Stimulated activated CD4-positive, alpha-beta T cell treated with anti-CD3 and anti-CD28 coated beads, Interleukin-4, amount 100 ng/mL, for 4 hours (primary cell): ENCODE results near the gene DARS1.

Experiments used
- DNase-seq, 2 experiments: peaks; one replicate each; pipeline ENCODE4 v3.0.0-alpha.2; 2020

The DARS1 gene

DNA sequence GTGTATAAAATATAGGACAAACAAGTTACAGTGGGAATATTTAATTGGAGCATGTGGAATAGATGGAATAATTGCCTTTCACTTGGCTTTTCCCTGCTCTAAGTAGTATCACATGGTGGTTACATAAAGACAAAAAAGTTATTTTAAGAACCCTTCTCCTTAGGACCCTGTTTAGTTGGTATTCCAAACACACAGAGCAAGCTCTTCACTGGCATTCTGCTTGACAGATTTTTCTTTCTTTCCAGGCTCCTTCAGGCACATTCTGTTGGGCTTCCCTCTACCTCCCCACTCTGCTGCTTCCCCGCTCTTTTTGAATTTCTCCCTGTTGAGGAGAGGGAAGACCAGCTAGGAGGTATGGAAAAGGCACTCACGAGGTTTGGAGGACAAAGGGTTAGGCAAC, 29.0 kb upstream of the DARS1 start:
- no peak for DNase-seq

DNA sequence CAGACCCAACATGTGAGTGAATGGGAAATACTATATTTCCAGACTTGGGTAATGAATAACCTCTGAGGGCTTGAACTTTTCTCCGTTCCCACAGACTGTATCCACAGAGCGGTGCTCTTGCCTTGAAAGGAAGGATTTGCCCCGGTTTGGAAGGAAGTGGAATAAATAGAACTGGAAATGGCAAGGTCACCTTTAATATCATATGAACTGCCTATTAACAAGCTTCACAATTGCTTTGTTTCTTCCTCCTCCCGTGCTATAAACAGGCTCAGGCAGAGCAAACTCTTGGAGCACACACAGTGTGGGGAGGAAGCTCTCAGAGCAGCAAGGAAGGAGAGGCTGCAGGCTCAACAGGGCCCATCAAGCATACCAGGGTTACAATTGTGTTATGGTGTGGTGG, 28.5 kb upstream of the DARS1 start:
- no peak for DNase-seq

DNA sequence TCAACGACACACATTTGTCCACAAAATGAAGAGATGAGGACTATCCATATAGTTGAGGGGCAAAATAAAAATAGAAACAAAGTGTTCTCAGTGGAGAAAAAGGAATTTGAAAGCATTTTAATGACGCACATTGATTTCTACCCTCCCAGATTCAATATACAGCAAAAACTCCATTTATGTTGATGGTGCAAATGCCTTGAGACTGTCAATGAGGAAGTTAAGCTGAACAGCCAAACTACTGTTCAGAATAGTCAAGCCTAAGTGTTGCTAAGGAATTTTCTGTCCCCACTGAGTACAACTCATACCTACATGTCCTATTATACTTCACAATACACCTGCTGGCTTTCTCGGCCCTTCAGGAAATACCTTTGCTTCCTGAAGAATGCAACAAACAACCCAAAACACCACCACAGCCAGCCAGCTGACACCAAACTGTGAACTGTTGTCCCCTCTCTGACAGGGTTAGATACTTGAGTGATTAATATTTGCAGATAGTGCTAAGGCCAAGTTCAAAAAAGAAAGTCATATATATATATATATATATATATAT, 27.8 kb upstream of the DARS1 start:
- no peak for DNase-seq

DNA sequence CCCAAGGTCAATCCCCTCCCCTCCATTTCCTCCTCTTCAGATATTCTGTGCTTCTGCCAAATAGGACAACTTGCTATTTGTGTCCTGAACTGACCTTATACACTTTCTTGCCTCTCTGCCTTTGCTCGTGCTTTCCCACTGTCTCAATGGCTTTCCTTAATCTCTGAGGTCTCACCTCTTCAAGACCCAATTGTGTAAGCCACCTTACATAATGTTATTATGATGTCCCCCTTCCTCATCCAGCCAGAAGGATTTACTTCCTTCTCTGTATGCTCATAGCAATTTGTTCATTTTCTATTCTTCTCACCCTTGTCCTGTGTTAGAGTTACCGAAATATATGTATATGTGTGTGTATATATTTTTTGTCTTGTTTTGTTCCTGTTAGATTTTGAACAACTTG, 26.9 kb upstream of the DARS1 start:
- no peak for DNase-seq

DNA sequence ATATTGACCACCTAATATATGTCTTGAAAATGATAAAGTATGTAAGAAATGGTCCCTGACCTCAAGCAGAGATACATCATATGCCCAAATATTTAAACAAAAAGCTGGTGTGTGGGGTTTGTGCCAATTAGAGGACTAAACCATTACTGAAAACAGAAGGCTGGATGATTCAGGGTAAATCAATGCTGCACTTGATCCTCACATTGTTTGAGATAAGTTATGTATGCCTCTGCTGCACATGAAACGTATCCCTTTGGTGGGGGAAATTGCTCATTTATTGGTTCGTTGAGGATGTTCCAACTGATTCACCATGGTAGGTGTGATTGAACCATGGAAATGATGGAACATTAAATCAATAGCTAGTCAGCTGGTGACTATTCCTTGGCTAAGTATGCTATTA, 24.7 kb upstream of the DARS1 start:
- DNase-seq = no peak

DNA sequence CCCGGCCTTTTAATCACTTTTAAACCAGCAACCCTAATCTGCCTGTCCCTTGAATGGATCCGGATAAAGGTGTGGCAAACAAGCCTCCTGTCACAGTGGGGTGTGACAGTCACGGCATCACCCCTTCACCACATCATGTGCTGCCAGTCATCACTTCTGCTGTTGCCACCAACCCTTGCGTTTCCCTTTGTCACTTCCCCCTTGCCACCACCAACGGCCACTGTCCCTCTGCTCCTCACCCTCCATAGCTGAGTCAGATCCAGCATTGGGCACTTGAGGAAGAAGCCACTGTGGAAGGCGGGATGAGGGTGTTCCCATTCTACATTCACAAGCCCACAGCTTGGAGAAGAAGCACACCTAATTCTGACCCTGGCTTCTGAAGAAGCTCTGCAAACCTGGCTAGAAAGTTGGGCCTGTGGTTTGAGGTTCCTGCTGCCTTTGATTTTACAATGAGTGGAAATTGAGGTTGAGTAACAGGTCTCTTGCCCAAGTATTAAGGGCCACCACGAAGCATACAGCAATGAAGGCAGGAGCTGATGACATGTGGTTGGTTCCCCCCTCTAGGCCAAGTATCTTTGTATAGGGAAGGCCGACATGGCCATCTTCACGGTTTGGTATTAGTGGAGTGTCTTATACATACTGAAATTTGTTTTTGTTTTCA, 22.9 kb upstream of the DARS1 start:
- peak in 1 of 2 experiments; percentile 49 for DNase-seq

DNA sequence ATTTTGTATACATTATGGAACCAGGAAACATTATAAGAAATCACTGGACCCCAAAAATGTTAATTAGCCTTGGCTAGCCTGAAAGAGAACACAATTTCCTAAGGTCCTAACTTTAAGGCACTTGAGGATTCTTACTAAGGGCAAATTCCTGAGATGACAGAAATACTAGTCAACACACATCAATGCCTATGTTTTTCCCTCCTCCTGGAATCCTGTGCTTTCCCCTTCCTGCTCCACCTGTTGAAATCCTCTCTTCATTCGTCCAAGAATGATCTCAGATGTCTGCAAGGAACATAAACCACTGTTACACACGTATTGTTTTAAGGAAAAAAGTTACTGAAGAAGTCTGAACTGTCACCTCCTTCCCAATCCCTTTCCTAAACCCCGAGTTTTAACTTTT, 21.2 kb upstream of the DARS1 start:
- DNase-seq = no peak

DNA sequence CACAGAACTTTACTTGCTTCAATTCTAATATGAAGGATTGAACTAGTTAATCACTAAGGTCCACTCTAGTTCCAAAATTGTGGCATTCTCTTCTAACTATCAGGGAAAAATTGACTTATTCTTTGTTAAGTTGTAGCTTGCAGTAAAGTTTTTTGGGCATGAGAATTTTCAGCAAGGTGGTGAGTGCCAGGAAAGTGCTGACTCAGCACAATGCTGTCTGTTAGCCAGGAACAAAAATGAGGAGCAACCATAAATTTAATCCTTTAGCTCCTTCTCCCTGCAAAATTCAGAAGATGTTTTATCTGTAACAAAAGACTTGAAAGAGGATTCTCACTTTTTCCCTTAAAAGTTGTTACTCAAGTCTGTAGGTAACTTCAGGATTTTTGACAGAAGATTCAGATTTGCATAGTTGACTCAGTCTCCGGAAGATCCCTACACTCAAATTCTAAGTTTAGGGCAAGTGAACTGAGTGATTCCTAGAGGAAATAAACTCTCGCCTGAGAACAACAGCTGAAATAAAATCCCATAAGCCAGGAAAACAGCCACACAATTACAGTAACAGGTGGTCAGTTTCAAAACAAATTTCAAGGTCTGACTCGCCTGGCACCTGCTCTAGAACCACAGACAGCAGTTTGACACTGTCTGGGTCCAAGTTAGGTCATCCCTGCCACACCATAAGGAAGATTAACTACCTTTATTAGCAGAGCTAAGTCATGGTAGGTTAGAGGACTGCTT, 20.2 kb upstream of the DARS1 start:
- no peak for DNase-seq

DNA sequence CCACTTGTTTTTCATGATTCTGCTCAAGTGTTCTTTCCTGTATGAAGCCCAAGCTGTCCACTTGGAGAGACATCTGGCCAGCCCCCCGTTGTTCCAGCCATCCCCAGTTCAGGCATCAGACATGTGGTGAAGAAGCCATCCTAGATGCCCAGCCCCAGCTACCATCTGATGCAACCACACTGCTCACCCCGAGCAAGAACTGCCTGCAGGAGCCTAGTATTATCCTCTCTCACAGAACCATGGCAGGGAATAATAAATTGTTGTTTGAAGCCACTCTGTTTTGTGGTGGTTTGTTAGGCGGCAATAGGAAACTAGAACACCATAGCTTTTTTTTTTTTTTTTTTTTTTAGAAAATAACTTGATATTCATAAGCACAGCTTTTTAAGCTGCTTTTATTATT, 19.5 kb upstream of the DARS1 start:
- DNase-seq = no peak

DNA sequence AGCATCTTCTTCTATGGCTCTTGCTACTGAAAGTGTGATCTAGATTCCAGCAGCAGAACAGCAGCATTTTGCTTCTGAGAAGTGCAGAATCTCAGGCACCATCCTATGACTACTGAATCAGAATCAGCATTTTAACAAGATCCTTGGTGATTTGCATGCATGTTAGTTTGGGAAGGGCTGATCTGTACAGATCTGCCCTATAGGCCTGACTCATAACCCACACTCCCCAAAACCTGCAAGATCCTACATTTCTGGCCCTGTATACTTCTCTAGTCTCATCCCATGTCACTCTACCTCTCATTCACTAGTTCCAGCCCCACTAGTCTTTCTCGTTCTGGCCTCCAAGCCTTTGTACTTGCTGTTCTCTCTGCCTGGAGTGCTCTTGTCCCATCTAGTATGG, 15.7 kb upstream of the DARS1 start:
- no peak for DNase-seq

DNA sequence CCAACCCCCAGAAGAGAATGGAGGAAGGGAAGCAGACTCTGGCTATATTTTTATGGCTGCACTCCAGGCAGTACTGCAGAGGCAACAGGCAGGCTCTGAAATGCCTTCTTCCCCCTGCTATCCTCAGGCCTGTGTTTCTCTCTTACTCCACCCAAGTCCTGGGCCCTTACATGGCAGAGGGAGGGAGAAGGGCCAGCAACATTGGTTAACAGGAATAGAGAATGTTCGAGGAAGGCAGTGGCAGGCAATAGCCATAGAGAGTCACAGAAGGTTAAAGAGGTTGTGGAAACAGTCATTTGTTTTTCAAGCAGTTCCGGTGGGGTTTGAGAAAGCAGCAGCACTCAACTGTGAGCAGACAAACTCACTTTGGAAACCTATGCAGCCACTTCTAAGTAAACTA, 15.1 kb upstream of the DARS1 start:
- no peak for DNase-seq

DNA sequence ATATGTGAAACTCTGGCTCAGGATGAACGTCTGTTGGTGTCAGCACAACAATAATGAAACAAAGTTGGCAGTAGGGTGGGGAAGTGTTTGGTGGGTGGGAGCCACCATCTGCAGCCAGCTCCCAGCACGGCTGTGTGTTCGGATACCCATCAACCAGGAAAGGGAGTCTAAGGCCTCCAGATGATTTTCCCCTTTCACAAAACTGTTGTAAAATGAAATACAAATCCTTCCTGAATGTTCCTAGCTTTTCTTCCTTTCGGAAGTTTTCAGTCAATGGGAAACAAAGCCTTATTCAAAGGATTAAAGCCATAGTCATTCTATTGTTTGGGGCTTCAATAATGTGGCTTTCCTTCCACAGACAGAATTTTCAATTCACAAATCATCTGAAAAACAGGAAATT, 14.5 kb upstream of the DARS1 start:
- no peak for DNase-seq

DNA sequence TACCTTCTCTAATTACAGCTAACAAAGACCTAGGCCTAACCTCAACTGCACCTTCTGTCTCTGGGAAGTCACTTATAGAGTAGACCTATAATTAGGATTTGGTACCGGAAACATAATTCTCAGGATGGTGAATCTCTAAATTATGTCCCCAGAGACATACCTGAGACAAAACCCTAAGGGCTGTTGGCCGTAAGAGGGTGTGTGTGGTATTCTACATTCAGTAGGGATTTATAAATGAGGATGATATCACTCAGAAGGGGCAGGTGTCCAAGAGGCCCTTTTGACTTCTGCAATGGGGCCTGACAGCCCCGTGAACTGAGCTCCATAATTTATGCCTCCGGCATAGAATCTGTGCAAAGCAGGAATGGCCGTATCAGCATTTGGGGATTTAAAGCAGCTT, 13.5 kb upstream of the DARS1 start:
- no peak for DNase-seq

DNA sequence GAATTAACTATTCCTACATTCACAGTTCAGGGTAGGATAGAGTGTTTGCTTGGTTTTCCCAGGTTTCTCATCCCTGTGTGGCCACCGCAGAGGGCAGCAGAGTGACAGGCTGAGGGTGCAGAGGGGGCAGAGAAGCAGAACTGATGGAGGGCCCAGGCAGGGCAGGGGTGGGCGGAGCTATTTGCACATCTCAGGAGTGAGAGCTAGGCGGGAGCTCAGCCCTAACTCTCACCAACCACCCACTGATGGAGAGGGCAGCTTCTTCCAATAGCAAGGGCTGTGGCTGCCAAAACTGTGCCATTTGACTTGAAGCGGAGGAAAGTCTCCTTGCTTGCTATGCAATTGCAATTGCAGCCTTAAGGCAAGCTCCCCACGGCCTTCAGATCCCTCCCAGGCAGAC, 12.0 kb upstream of the DARS1 start:
- DNase-seq = no peak

DNA sequence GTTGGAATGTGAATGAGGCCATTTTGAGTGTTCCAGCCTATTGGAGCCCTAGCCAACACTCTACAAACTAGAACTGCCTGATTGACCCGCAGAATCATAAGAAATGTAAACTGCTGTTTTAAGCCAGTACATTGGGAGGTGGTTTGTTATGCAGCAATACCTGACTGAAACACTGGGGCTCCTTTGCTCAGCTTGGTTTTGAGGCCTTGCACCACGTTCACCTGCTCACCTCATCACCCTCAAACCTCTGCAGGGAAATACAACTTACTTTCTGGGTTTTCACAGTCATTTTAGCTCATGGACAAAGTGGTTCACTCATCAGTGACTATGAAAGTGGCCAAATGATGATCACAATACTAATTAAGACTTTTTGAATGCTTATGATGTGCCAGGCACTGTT, 10.9 kb upstream of the DARS1 start:
- no peak for DNase-seq

DNA sequence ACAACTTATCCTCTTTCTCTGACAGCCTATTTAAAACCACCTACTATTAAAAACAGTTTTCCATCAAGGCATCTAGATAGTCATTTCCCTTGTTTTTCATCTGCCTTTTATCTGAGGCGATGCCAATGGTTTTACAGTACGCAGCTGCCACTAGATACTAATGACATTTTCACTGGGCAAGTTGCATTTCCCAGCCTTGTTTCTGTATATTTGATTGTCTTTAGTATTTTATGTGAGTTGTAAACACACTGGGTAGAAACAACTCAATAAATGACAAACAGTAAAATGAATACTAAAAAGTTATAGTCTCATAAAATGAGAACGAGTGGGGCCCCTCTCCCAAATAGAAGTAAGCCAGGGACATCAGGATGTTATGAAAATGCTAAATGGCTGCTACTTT, 8.9 kb upstream of the DARS1 start:
- DNase-seq = no peak

DNA sequence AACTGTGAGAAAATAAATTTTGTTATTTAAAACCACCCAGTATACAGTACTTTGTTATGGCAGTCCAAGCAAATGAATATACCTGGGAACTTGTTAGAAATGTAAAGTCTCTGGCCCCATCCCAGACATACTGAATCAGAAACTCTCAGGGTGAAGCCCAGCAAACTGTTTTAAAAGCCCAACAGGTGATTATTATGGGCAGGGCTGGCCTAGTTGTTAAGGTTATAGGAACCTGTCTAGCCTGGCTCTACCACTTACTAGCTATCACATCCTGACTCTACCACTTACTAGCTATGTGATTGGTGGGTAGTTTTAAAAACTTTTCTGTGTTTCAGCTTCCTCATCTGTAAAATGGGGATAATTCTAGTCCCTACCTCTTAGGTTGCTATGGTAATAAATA, 8.0 kb upstream of the DARS1 start:
- no peak for DNase-seq

DNA sequence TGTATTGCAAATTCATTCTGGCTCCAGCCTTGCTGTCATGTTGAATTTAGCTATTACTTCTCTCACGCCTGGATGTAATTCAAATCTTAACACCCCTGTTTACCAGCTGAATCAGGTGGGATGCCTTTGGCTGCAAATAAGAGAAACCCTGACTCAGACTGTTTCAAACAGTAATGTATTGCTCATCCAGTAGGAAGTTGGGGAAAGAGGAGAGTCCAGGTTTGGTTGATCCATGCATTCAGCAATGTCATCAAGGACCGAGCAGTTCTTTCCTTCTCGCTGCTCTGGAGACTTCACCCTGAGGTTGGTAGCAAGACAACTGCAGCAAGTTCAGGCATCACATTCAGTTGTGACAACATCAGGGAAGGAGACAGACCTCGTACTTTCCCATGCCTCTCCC, 6.4 kb upstream of the DARS1 start:
- DNase-seq = no peak

DNA sequence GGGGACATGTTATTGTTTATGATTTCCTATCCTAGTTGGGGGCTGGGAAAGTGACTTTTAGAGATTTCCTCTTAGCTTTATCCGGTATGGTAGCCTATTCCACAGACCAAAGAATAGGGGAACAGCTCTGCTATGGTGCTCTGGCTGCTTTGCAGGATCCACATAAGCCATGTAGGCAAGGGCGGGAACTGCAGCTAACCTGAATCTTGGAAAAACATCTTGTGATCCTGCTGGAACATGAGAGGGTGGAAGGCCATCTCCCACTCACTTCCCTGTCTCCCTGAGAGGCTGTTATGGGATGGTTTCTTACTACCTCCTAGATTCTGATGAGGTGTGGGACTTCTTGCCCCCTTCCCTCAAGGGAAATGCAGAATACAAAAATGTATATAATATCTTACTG, 2.0 kb upstream of the DARS1 start:
- no peak for DNase-seq

DNA sequence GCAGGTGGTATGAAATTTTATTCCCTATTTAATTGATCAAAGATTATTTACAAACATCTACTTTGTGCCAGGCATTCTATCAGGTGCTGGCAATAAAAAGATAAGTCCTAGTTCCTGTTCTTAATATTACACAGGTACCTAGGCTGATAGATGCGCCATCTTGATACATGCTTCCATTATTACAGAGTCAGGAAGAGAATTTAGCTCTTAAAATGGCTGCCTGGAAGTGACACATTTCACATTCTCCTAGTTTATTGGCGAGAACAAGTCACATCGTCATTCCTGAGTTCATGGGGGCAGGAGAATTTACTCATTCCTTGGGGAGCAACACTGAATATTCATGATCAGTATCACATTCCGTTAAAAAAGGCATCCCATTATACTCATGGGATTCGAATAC, 1.1 kb upstream of the DARS1 start:
- no peak for DNase-seq

DNA sequence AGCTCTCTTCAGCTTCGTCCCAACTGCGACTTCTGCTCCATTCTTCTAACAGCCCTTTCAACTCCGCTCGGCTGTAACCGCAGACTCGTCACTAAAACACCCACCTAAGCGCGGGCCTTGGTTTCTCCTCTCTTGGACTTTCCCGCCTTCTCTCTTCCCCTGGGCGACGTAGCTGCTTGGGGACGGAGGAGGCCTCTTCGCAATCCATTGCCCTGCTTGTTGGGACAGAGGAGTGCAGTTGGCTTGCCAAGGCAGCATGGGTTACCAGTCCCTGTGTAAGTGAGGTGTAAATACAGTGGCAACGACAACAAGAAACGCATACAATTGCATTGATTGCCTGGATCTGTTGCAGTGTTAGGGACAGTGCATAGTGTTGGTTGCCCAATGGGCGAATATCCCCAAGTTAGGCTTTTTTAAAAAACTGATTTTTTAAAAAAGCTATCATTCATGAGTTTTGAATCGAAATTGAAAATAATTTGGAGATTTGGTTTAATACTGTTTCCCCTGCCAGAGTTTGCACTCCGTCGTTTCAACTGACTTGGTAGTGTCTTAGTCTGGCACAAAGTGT, 484 bp upstream of the DARS1 start:
- peak; percentile 66 to 79 for DNase-seq

DNA sequence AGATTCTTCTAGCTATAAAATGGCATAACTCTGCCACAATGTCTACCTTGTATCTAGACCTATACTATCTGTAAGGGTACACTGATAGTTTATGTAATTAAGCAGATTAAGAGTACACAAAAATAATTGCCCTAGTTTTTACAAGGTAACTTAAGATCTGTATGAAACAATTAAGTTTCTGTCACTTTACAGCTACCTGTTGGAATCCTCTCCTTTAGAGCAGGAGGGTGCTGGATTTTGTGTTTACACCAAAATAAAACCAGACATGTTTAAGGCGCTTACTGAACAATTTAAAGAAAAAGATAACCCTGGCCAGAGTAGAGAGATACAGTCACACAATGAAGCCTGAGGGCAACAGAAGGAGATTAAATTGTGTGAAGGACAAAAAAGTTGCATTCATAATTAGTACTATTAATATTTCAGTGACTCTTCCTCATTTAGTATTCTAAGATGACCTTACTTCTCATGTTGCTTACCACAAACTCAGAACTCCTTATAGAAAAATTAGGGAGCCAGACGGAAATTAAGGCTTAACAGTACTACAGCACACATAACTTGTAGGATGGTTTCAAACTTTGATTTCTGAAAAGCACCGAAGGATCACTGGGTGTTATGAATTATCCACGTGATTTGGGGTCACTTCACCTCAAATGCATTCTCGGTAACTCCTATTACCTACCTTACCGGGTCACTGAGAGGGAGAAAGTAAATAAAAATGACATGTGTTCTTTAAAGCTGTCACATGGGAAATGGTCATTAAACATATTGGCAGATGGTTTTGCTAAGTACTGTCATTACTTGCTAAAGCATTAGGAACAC, 1.0 kb downstream of the DARS1 start:
- DNase-seq = no peak

DNA sequence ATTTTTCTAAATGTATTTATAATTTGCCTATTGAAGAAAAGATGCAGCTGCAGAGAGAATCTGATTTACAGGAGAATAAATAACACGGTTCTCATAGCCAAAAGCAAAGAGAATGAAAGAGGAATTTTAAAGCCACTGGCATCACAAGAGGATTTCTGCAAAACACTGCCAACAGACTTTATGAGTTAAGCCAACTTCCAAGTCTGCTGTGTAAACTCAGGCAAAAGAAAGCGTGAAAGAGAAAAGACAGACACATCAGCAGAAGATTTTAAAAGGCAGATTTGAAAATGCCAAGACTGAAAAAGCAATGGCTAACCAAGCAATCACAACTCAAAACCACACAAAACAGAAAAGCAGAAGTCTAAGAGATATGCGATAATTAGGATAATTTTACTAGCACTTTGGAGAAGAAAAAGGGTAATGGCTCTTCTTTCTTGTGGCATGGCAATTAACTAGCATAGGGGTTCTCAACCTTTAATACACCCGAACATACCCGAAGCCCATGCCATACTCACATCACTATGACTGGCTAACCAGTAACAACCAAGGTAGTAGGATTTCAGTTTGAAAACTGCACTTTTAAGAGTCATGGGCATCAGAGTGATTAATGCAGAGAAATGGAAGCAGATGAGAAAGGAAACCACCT, 4.9 kb downstream of the DARS1 start:
- DNase-seq = no peak
